HepG2 (cell line): ENCODE data around the gene IGFLR1. TPM values are rescaled to one million over a fixed set of nuclear protein-coding genes. Genes with fewer than 3 reads are reported as not detected.

Experiments
- ATAC-seq: fragments of 200-7000 bp; cut with Tn5 transposase; 3 replicates; pipeline ENCODE4 v1.9.1; 2020; ENCODE audit warnings: mild to moderate bottlenecking, moderate library complexity
- BruUV-seq: library from RNA; stranded (reverse); fragments of 400-500 nt; replicated peaks from 2 replicates; lab custom pipeline; 2021; lab: Mats Ljungman, UMichigan
- CTCF ChIA-PET: fragments of 300-600 bp; formaldehyde crosslinking; extraction: SDS; loops from one replicate; lab custom pipeline; 2021; ENCODE audit warnings: low total read pairs, inconsistent platforms, low intra/inter-chr PET ratio; lab: Yijun Ruan, JAX
- POLR2A ChIA-PET: fragments of 350-600 bp; sonication (Branson Sonifier 250); formaldehyde crosslinking; loops from one replicate; lab custom pipeline; 2020; ENCODE audit warnings: antibody characterized with exemption, inconsistent platforms; lab: Yijun Ruan, JAX
- DNase-seq: peaks from one replicate; pipeline ENCODE4 v3.0.0-alpha.2; 2015; ENCODE audit warnings: low spot score
- FAIRE-seq: peaks from 3 replicates; lab custom pipeline; 2011; peaks lifted over from hg19 to GRCh38; lab: Jason Lieb, UNC
- H2AFZ ChIP-seq: one replicate; pipeline ENCODE4 v1.6.1; 2011; ENCODE audit warnings: low read length, inconsistent platforms
- H3K27ac ChIP-seq: fragments of 300-600 bp; 3 replicates; pipeline ENCODE4 v1.8.0; 2011; ENCODE audit warnings: mixed run types, mild to moderate bottlenecking, mixed read lengths, low read length, inconsistent platforms; ENCODE audit not compliant: insufficient read depth; ENCODE audit errors: extremely low read length
- H3K27me3 ChIP-seq, 2 experiments: fragments of 200-600 bp in 1 of 2; 2 replicates in 1 of 2; 3 replicates in 1 of 2; pipeline versions ENCODE4 v1.6.0 to v1.8.0; 2011; ENCODE audit warnings: low read length in 2 of 2, mild to moderate bottlenecking in 2 of 2, moderate library complexity in 2 of 2, inconsistent platforms in 1 of 2; ENCODE audit not compliant: insufficient read depth in 2 of 2, control insufficient read depth in 1 of 2
- H3K36me3 ChIP-seq, 2 experiments: fragments of 200-600 bp in 1 of 2; replicated peaks in 1 of 2; 2 replicates in 1 of 2; 3 replicates in 1 of 2; pipeline versions ENCODE4 v1.5.1 to v1.8.0; 2011; ENCODE audit warnings: low read length in 2 of 2, inconsistent platforms in 1 of 2; ENCODE audit not compliant: insufficient read depth in 2 of 2, control insufficient read depth in 1 of 2
- H3K4me1 ChIP-seq: 2 replicates; pipeline ENCODE4 v1.5.1; 2012; ENCODE audit warnings: low read length, inconsistent platforms; ENCODE audit not compliant: insufficient read depth
- H3K4me2 ChIP-seq: 2 replicates; pipeline ENCODE4 v1.6.0; 2011; ENCODE audit warnings: low read depth, low read length, inconsistent platforms
- H3K4me3 ChIP-seq, 3 experiments: fragments of 200-600 bp in 1 of 3; sonication (generic), shearing (Covaris generic) in 1 of 3; replicated peaks in 1 of 3; 2 replicates each; pipeline ENCODE4 v1.5.1; 2011 to 2016; ENCODE audit warnings: low read length in 3 of 3, inconsistent platforms in 2 of 3, low read depth in 2 of 3, mild to moderate bottlenecking in 2 of 3, control low read depth in 1 of 3, mixed read lengths in 1 of 3; ENCODE audit not compliant: insufficient read depth in 1 of 3
- H3K79me2 ChIP-seq: one replicate; pipeline ENCODE4 v1.6.1; 2011; ENCODE audit warnings: low read length, inconsistent platforms; ENCODE audit not compliant: insufficient read depth
- H3K9ac ChIP-seq: 2 replicates; pipeline ENCODE4 v1.6.0; 2011; ENCODE audit warnings: mild to moderate bottlenecking, low read depth, low read length, inconsistent platforms; ENCODE audit not compliant: insufficient read depth
- H3K9me3 ChIP-seq: 2 replicates; pipeline ENCODE4 v1.5.1; 2012; ENCODE audit warnings: mild to moderate bottlenecking, low read length
- H4K20me1 ChIP-seq: 2 replicates; pipeline ENCODE4 v1.6.0; 2011; ENCODE audit warnings: inconsistent platforms, mild to moderate bottlenecking, low read length, moderate library complexity; ENCODE audit not compliant: insufficient read depth
- CCDC6 ChIP-seq: sonication (generic); formaldehyde crosslinking; IDR thresholded peaks from 2 replicates; pipeline ENCODE4 v1.8.1; 2022; ENCODE audit warnings: mild to moderate bottlenecking, missing genetic modification reagents, moderate library complexity
- DMAP1 ChIP-seq: IDR thresholded peaks from 2 replicates; pipeline ENCODE4 v1.6.1; 2016
- EZH2 ChIP-seq: conservative IDR thresholded peaks from 2 replicates; pipeline ENCODE4 v1.6.1; 2012; ENCODE audit warnings: mild to moderate bottlenecking, low read depth, low read length, moderate library complexity
- HBP1 ChIP-seq: IDR thresholded peaks from 2 replicates; pipeline ENCODE4 v1.6.1; 2016; ENCODE audit warnings: low read depth, control low read depth
- HHEX ChIP-seq: IDR thresholded peaks from 2 replicates; pipeline ENCODE4 v1.6.1; 2016; ENCODE audit warnings: control low read depth
- HMGA1 ChIP-seq: sonication (generic); formaldehyde crosslinking; conservative IDR thresholded peaks from 2 replicates; pipeline ENCODE4 v1.4.0; 2020; ENCODE audit warnings: missing genetic modification reagents
- HNRNPL ChIP-seq: fragments of 200-400 bp; formaldehyde crosslinking; IDR thresholded peaks from 2 replicates; pipeline ENCODE4 v1.6.1; 2017; ENCODE audit warnings: mild to moderate bottlenecking, low read depth, low read length
- MLXIP ChIP-seq: sonication (generic); formaldehyde crosslinking; IDR thresholded peaks from 2 replicates; pipeline ENCODE4 v1.9.0; 2021; ENCODE audit warnings: missing genetic modification reagents, borderline replicate concordance
- MYC ChIP-seq: sonication (generic); formaldehyde crosslinking; IDR thresholded peaks from 2 replicates; pipeline ENCODE4 v1.9.0; 2021; ENCODE audit warnings: missing genetic modification reagents, borderline replicate concordance
- NCOR1 ChIP-seq: fragments of 200-600 bp; sonication (generic); IDR thresholded peaks from 2 replicates; pipeline ENCODE4 v1.7.0; 2017; ENCODE audit warnings: antibody characterized with exemption, low read length, borderline replicate concordance
- PAF1 ChIP-seq: IDR thresholded peaks from 2 replicates; pipeline ENCODE4 v1.6.1; 2016; ENCODE audit warnings: missing genetic modification reagents, missing compliant biosample characterization
- RAD21 ChIP-seq: fragments of 450-650 bp; formaldehyde crosslinking; IDR thresholded peaks from 2 replicates; pipeline ENCODE4 v1.5.0; 2020; ENCODE audit warnings: mild to moderate bottlenecking
- SIX4 ChIP-seq: sonication (generic); formaldehyde crosslinking; IDR thresholded peaks from 2 replicates; pipeline ENCODE4 v1.4.0; 2020; ENCODE audit warnings: missing genetic modification reagents
- THAP11 ChIP-seq: IDR thresholded peaks from 2 replicates; pipeline ENCODE4 v1.6.1; 2016; ENCODE audit warnings: missing biosample characterization, missing genetic modification reagents
- ZNF44 ChIP-seq: sonication (generic); formaldehyde crosslinking; IDR thresholded peaks from 2 replicates; pipeline ENCODE4 v1.5.1; 2020; ENCODE audit warnings: mild to moderate bottlenecking, missing genetic modification reagents
- ZNF644 ChIP-seq: IDR thresholded peaks from 2 replicates; pipeline ENCODE4 v1.6.1; 2016; ENCODE audit warnings: low read depth
- ZNF724P ChIP-seq: sonication (generic); formaldehyde crosslinking; IDR thresholded peaks from 2 replicates; pipeline ENCODE4 v1.8.0; 2022; ENCODE audit warnings: missing genetic modification reagents, borderline replicate concordance
- ZNF75D ChIP-seq: sonication (generic); formaldehyde crosslinking; IDR thresholded peaks from 2 replicates; pipeline ENCODE4 v1.8.1; 2023; ENCODE audit warnings: missing genetic modification reagents, mild to moderate bottlenecking, borderline replicate concordance
- WGBS: methylation state at CpG from one replicate; pipeline ENCODE4 v1.1.6; 2017; ENCODE audit warnings: low lambda C conversion rate; 5-methylcytosine and 5-hydroxymethylcytosine counted together
- in situ Hi-C: cut with HindIII; loops from 2 replicates; pipeline ENCODE4 v1.10.0; 2017; ENCODE audit warnings: low pct_unique_long_range_greater_than_20kb; ENCODE audit not compliant: extremely low pct_ligation_motif_present
- intact Hi-C: fragments of 100-400 bp; cut with micrococcal nuclease; formaldehyde crosslinking; loops from one replicate; pipeline ENCODE4 v1.10.0; 2022; ENCODE audit not compliant: unreplicated experiment
- polyA plus RNA-seq, 8 experiments: library from polyadenylated mRNA; depleted of rRNA in 3 of 8; stranded (reverse) in 7 of 8; unstranded in 1 of 8; fragments of >200 nt; fragmentation: Illumina TruSeq in 4 of 8; extraction: Trizol in 4 of 8; gene quantifications; 2 replicates each; pipeline versions ENCODE4 v1.2.1 to v1.2.3, GENCODE V29; 2011 to 2016; ENCODE audit warnings: low read depth in 4 of 8, missing spikeins in 1 of 8, mixed read lengths in 1 of 8; ENCODE audit not compliant: insufficient read depth in 1 of 8
- total RNA-seq, 5 experiments: library from RNA; depleted of rRNA; stranded (reverse); fragments of >200 nt; fragmentation: Illumina TruSeq; extraction: Trizol; gene quantifications; 2 replicates each; pipeline ENCODE4 v1.2.3, GENCODE V29; 2016; ENCODE audit warnings: low read depth in 1 of 5
- TF ChIP-seq, protein P1 (sequence below): sonication (generic); formaldehyde crosslinking; IDR thresholded peaks from 2 replicates; pipeline ENCODE4 v1.8.0; 2022; ENCODE audit warnings: mild to moderate bottlenecking, missing genetic modification reagents
- TF ChIP-seq, protein P2 (sequence below): IDR thresholded peaks from 2 replicates; pipeline ENCODE4 v1.6.1; 2016; ENCODE audit warnings: mild to moderate bottlenecking, missing biosample characterization, missing genetic modification reagents

The IGFLR1 gene
- total and polyA plus RNA-seq, 2 of the 13 experiments (the other 11 are each of a cell fraction or from before 2014, with no cell fraction given): 5.4 to 8.9 TPM

- H3K79me2 ChIP-seq: no peaks in the 10 kb centered on the region
- DNase-seq: no peak
- peak overlapping the region; percentile 65 to 84 (median 80) for H3K4me3 ChIP-seq
- H3K4me2 ChIP-seq: peak overlapping the region; percentile 84
- 2% methylated on average over 13 of the region's 16 CpGs for WGBS
- H3K27me3 ChIP-seq: no peaks in the 10 kb centered on the region
- ChIA-PET CTCF (interaction anchor here (1.4 kb wide), 1 partner anchor 47 kb away, joined by 3 read pairs; no protein-coding TSS in a partner anchor), POLR2A (interaction anchor here (0.9 to 4.6 kb wide), 25 partner anchors 8 to 191 kb away, joined by 3 to 69 read pairs (median 5); partner anchors contain the start of genes HAUS5, HSPB6, LIN37 and PROSER3)
- H3K36me3 ChIP-seq: peaks cover 13 to 37% of the 10 kb centered on the region in 2 experiments; a peak in 4 of 5 replicates
- H3K4me1 ChIP-seq: peaks cover 29% of the 10 kb centered on the region
- in situ Hi-C loops (no loop called here), intact Hi-C loops (loop anchor here (2.0 to 10.0 kb wide), 2 partner anchors 21 to 45 kb away; partner anchors contain the start of gene KMT2B)
- no peaks in the 10 kb centered on the region for H4K20me1 ChIP-seq
- no peak for ATAC-seq
- peak overlapping the region; percentile 70 for H3K9ac ChIP-seq
- peak overlapping the region; percentile 89 for H3K27ac ChIP-seq
- no peak for FAIRE-seq
- no peak overlapping the region for H2AFZ ChIP-seq
- no TSS peak for BruUV-seq
- H3K9me3 ChIP-seq: no peaks in the 10 kb centered on the region
- TF ChIP-seq HBP1 (CRISPR knock-in tag) (no peak), DMAP1 (no peak), PAF1 (CRISPR knock-in tag) (no peak), THAP11 (no peak), RAD21 (CRISPR knock-in tag) (peak; percentile 33), ZNF644 (no peak), HNRNPL (no peak), ZNF44 (no peak), MYC (CRISPR knock-in tag) (no peak), SIX4 (CRISPR knock-in tag) (no peak), EZH2 (no peak), MLXIP (CRISPR knock-in tag) (0 out of 2 replicates have a peak, but pooled peaks have one; percentile 21), HHEX (CRISPR knock-in tag) (no peak), NCOR1 (no peak), CCDC6 (CRISPR knock-in tag) (peak; percentile 29; the same call in 1 of the 2 replicates), ZNF75D (CRISPR knock-in tag) (no peak), ZNF724P (CRISPR knock-in tag) (peak; percentile 9; the same call in 1 of the 2 replicates), HMGA1 (CRISPR knock-in tag) (no peak)
- TF ChIP-seq, protein P1, sequence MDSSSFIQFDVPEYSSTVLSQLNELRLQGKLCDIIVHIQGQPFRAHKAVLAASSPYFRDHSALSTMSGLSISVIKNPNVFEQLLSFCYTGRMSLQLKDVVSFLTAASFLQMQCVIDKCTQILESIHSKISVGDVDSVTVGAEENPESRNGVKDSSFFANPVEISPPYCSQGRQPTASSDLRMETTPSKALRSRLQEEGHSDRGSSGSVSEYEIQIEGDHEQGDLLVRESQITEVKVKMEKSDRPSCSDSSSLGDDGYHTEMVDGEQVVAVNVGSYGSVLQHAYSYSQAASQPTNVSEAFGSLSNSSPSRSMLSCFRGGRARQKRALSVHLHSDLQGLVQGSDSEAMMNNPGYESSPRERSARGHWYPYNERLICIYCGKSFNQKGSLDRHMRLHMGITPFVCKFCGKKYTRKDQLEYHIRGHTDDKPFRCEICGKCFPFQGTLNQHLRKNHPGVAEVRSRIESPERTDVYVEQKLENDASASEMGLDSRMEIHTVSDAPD: no peak
- TF ChIP-seq, protein P2, sequence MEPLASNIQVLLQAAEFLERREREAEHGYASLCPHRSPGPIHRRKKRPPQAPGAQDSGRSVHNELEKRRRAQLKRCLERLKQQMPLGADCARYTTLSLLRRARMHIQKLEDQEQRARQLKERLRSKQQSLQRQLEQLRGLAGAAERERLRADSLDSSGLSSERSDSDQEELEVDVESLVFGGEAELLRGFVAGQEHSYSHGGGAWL: no peak
Observed at GRCh38 chr19:35740108-35740422, 2.2 kb downstream of the IGFLR1 start.
